ENCODE results near the gene CLK1. TPM values are rescaled to one million over a fixed set of nuclear protein-coding genes. Genes with fewer than 3 reads are reported as not detected.

The CLK1 gene
- total and polyA plus RNA-seq, 9 of the 15 experiments (the other 6 are each of a cell fraction or from before 2014, with no cell fraction given): 29.3 to 99.2 (median 47.0) TPM

DNA sequence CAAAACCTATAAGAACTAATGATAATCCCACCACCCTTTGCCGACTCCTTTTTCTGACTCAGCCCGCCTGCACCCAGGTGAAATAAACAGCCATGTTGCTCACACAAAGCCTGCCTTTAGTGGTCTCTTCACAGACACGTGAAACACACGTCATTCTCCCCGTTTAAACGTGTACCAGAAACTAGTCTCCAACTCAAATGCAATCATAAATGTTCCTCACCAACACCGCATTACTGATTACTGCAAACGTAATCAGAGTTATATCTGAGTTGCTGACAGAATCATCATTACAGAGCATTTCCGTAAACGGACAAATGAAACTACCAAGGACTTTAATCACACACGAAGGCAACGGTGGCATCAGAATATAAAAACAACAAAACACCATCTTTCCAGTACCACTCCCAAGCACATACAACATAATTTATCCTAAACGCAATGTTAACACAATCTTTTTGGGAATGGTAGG lies 1.9 kb downstream of the CLK1 start:
- H3K27me3 ChIP-seq (ENCODE audit: control insufficient read depth in 2 of 2, insufficient read depth in 2 of 2, low read length in 2 of 2): no peaks in the 10 kb centered on the region
- peaks cover 4 to 7% of the 10 kb centered on the region in 2 experiments; a peak in 4 of 5 replicates for H3K4me1 ChIP-seq (replicated peaks in 1 of 2; ENCODE audit: control insufficient read depth in 2 of 2, insufficient read depth in 2 of 2, low read length in 2 of 2)
- H4K20me1 ChIP-seq (replicated peaks; ENCODE audit: control insufficient read depth, insufficient read depth, low read length): peaks cover 10% of the 10 kb centered on the region
- ChIA-PET POLR2A (interaction anchor here (2.0 to 2.2 kb wide), 3 partner anchors 9 to 27 kb away, joined by 7 to 28 read pairs (median 18); partner anchors contain the start of genes NIF3L1 and PPIL3), CTCF (ENCODE audit: low intra/inter-chr PET ratio) (no interaction called here)
- peak overlapping the region; percentile 73 for H3K4me3 ChIP-seq
- FAIRE-seq (peak; percentile 74), ATAC-seq (no peak; the same call in 2 of the 3 replicates), DNase-seq (ENCODE audit: extremely low read depth in 1 of 4, low spot score in 3 of 4) (peak in 1 of 4 experiments; percentile 42)
- BruUV-seq (replicated peaks): TSS peak; percentile 45
- no peak overlapping the region for H2AFZ ChIP-seq (ENCODE audit: low read depth, low read length)
- H3K27ac ChIP-seq (ENCODE audit: extremely low read depth, low read depth, low read length): peak overlapping the region; percentile 98
- peaks cover 70% of the 10 kb centered on the region for H3K79me2 ChIP-seq (ENCODE audit: control insufficient read depth, insufficient read depth, low read length)
- in situ Hi-C loops (cut with MboI) (no loop called here), intact Hi-C loops (cut with micrococcal nuclease) (loop anchor here (2.0 to 5.0 kb wide), 2 partner anchors 26 to 50 kb away; partner anchors contain the start of genes BZW1, NIF3L1 and PPIL3)
- H3K9me1 ChIP-seq (ENCODE audit: control insufficient read depth, insufficient read depth, low read length): no peaks in the 10 kb centered on the region
- H3K9me3 ChIP-seq (replicated peaks; ENCODE audit: control insufficient read depth, insufficient read depth, low read depth, low read length): no peaks in the 10 kb centered on the region
- peaks cover 50% of the 10 kb centered on the region for H3K36me3 ChIP-seq (ENCODE audit: control insufficient read depth, insufficient read depth, low read length)
- peak overlapping the region; percentile 46 to 97 for H3K9ac ChIP-seq (ENCODE audit: insufficient read depth in 1 of 2, low read depth in 2 of 2, low read length in 2 of 2)
- 0% methylated on average over 13 of the region's 13 CpGs for WGBS (ENCODE audit: insufficient coverage, low coverage, missing lambda C conversion rate)
- peak overlapping the region; percentile 80 for H3K4me2 ChIP-seq (ENCODE audit: insufficient read depth, low read length)
- TF ChIP-seq POLR2AphosphoS5 (IDR thresholded peaks at IDR 0.05; ENCODE audit: control insufficient read depth, insufficient read depth, low read depth, low read length): 0 out of 2 replicates have a peak, but pooled peaks have one; percentile 7
- TF ChIP-seq TCF7 (IDR thresholded peaks at IDR 0.05; ENCODE audit: borderline replicate concordance): no peak
- TF ChIP-seq ZNF766 (CRISPR knock-in tag; conservative IDR thresholded peaks at IDR 0.05): no peak
- no peak for TF ChIP-seq CEBPG (CRISPR knock-in tag; IDR thresholded peaks at IDR 0.05)
- TF ChIP-seq CEBPG (tag; conservative IDR thresholded peaks at IDR 0.05 in 1 of 2, IDR thresholded peaks at IDR 0.05 in 1 of 2): no peak
- no peak for TF ChIP-seq SMAD2 (IDR thresholded peaks at IDR 0.05; ENCODE audit: low read depth, low read length)
- TF ChIP-seq PHF8 (IDR thresholded peaks at IDR 0.05; ENCODE audit: borderline replicate concordance, low read length): no peak
- TF ChIP-seq FOXK2 (conservative IDR thresholded peaks at IDR 0.05 in 1 of 2, IDR thresholded peaks at IDR 0.05 in 1 of 2; ENCODE audit: low read depth in 2 of 2): peak in 1 of 2 experiments; percentile 45; a peak in 1 of 4 replicates
- TF ChIP-seq, protein P1, sequence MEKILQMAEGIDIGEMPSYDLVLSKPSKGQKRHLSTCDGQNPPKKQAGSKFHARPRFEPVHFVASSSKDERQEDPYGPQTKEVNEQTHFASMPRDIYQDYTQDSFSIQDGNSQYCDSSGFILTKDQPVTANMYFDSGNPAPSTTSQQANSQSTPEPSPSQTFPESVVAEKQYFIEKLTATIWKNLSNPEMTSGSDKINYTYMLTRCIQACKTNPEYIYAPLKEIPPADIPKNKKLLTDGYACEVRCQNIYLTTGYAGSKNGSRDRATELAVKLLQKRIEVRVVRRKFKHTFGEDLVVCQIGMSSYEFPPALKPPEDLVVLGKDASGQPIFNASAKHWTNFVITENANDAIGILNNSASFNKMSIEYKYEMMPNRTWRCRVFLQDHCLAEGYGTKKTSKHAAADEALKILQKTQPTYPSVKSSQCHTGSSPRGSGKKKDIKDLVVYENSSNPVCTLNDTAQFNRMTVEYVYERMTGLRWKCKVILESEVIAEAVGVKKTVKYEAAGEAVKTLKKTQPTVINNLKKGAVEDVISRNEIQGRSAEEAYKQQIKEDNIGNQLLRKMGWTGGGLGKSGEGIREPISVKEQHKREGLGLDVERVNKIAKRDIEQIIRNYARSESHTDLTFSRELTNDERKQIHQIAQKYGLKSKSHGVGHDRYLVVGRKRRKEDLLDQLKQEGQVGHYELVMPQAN (IDR thresholded peaks at IDR 0.05; ENCODE audit: borderline replicate concordance): peak; percentile 61; the same call in 1 of the 2 replicates
- TF ChIP-seq YY1 (IDR thresholded peaks at IDR 0.05; ENCODE audit: borderline replicate concordance in 1 of 3, control insufficient read depth in 1 of 3, extremely low read depth in 1 of 3, insufficient read depth in 3 of 3, insufficient read length in 1 of 3, insufficient replicate concordance in 2 of 3, low read depth in 1 of 3, low read length in 2 of 3): peak in 1 of 3 experiments; percentile 19
- TF ChIP-seq CREM (IDR thresholded peaks at IDR 0.05; ENCODE audit: low read depth): peak; percentile 68
- TF ChIP-seq SMARCA4 (IDR thresholded peaks at IDR 0.05): no peak; the same call in 1 of the 2 replicates
- peak in 1 of 2 experiments; percentile 9; a peak in 1 of 4 replicates for TF ChIP-seq MAZ (CRISPR knock-in tag; conservative IDR thresholded peaks at IDR 0.05 in 1 of 2, IDR thresholded peaks at IDR 0.05 in 1 of 2)
- TF ChIP-seq, protein P2, sequence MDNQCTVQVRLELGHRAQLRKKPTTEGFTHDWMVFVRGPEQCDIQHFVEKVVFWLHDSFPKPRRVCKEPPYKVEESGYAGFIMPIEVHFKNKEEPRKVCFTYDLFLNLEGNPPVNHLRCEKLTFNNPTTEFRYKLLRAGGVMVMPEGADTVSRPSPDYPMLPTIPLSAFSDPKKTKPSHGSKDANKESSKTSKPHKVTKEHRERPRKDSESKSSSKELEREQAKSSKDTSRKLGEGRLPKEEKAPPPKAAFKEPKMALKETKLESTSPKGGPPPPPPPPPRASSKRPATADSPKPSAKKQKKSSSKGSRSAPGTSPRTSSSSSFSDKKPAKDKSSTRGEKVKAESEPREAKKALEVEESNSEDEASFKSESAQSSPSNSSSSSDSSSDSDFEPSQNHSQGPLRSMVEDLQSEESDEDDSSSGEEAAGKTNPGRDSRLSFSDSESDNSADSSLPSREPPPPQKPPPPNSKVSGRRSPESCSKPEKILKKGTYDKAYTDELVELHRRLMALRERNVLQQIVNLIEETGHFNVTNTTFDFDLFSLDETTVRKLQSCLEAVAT (IDR thresholded peaks at IDR 0.05): peak; percentile 55 to 61; a peak in 1 of 4 replicates

Measured in K562 (cell line).